Vagina (tissue), 2 donors: ENCODE measurements around the gene MTMR3. TPM values are rescaled to one million over a fixed set of nuclear protein-coding genes. Genes with fewer than 3 reads are reported as not detected.
A peak's percentile ranks its signal among the peaks of the same experiment; 100 is the strongest.

Experiments used
- DNase-seq, 2 donors: peaks; one replicate each; pipeline ENCODE4 v3.0.0-alpha.2; 2017; ENCODE audit errors: extremely low spot score in 2 of 2
- H3K27ac ChIP-seq: fragments of 200-600 bp; sonication (generic); one replicate; pipeline ENCODE4 v1.5.1; 2019
- H3K27me3 ChIP-seq: fragments of 200-600 bp; sonication (generic); one replicate; pipeline ENCODE4 v1.5.1; 2019
- H3K36me3 ChIP-seq, 2 donors: fragments of 200-600 bp; sonication (generic); one replicate each; pipeline ENCODE4 v1.5.1; 2017 to 2019
- H3K4me1 ChIP-seq: fragments of 200-600 bp; sonication (generic); one replicate; pipeline ENCODE4 v1.5.1; 2019
- H3K4me3 ChIP-seq, 2 donors: fragments of 200-600 bp; sonication (generic); 1 replicate in 1 of 2; 2 replicates in 1 of 2; pipeline ENCODE4 v1.5.1; 2016 to 2019
- H3K9me3 ChIP-seq: fragments of 200-600 bp; sonication (generic); one replicate; pipeline ENCODE4 v1.5.1; 2019
- POLR2A ChIP-seq, 2 donors: fragments of 450-650 bp; IDR thresholded peaks; one replicate each; pipeline ENCODE4 v1.6.1; 2017; ENCODE audit warnings: antibody characterized with exemption in 2 of 2, mild to moderate bottlenecking in 2 of 2, moderate library complexity in 2 of 2
- POLR2AphosphoS5 ChIP-seq, 2 donors: sonication (generic); formaldehyde crosslinking; IDR thresholded peaks; one replicate each; pipeline ENCODE4 v1.9.0; 2017; ENCODE audit warnings: antibody characterized with exemption in 2 of 2, mild to moderate bottlenecking in 2 of 2, low read depth in 1 of 2; ENCODE audit not compliant: insufficient read depth in 1 of 2
- intact Hi-C: fragments of 100-400 bp; cut with DNase I; formaldehyde crosslinking; loops from one replicate; pipeline ENCODE4 v1.15.1; 2023
- total RNA-seq: library from RNA; depleted of rRNA; stranded (reverse); fragments of >200 nt; gene quantifications from one replicate; pipeline ENCODE4 v1.2.3, GENCODE V29; 2016
- TF ChIP-seq, protein P1 (sequence below), 3 experiments: fragments of 450-650 bp in 2 of 3; fragments of 200-600 bp in 1 of 3; sonication (generic) in 1 of 3; IDR thresholded peaks; one replicate each; pipeline ENCODE4 v1.5.1; 2017 to 2019; ENCODE audit warnings: antibody characterized with exemption in 3 of 3, mild to moderate bottlenecking in 2 of 3, moderate library complexity in 2 of 3

Gene MTMR3
- total RNA-seq, 1 donor from 2014 or later: 66.8 TPM

DNA sequence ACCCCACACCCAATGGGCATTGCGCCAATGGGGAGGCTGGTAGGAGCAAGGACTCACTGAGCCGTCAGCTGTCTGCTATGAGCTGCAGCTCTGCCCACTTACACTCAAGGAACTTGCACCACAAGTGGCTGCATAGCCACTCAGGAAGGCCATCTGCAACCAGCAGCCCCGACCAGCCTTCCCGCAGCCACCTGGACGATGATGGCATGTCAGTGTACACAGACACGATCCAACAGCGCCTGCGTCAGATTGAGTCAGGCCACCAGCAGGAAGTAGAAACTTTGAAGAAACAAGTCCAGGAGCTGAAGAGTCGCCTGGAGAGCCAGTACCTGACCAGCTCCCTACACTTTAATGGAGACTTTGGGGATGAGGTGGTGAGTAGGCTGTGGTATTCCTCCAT is 137.5 kb downstream of the MTMR3 start:
- Histone ChIP-seq H3K27ac (no peak overlapping the region), H3K4me1 (peaks cover 16% of the 10 kb centered on the region), H3K36me3 (peaks cover 0 to 92% of the 10 kb centered on the region in 2 donors), H3K9me3 (no peaks in the 10 kb centered on the region), H3K4me3 (no peak overlapping the region), H3K27me3 (no peaks in the 10 kb centered on the region)
- no peak for DNase-seq
- intact Hi-C loops: loop anchor here (10.0 kb wide), 1 partner anchor 1624 kb away; no protein-coding TSS in a partner anchor
- TF ChIP-seq, protein P1, sequence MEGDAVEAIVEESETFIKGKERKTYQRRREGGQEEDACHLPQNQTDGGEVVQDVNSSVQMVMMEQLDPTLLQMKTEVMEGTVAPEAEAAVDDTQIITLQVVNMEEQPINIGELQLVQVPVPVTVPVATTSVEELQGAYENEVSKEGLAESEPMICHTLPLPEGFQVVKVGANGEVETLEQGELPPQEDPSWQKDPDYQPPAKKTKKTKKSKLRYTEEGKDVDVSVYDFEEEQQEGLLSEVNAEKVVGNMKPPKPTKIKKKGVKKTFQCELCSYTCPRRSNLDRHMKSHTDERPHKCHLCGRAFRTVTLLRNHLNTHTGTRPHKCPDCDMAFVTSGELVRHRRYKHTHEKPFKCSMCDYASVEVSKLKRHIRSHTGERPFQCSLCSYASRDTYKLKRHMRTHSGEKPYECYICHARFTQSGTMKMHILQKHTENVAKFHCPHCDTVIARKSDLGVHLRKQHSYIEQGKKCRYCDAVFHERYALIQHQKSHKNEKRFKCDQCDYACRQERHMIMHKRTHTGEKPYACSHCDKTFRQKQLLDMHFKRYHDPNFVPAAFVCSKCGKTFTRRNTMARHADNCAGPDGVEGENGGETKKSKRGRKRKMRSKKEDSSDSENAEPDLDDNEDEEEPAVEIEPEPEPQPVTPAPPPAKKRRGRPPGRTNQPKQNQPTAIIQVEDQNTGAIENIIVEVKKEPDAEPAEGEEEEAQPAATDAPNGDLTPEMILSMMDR (IDR thresholded peaks at IDR 0.05): no peak
- TF ChIP-seq POLR2AphosphoS5 (IDR thresholded peaks at IDR 0.05; ENCODE audit: insufficient read depth in 1 of 2, low read depth in 1 of 2) (peak in 1 of 2 donors; percentile 34), POLR2A (IDR thresholded peaks at IDR 0.05) (no peak)

DNA sequence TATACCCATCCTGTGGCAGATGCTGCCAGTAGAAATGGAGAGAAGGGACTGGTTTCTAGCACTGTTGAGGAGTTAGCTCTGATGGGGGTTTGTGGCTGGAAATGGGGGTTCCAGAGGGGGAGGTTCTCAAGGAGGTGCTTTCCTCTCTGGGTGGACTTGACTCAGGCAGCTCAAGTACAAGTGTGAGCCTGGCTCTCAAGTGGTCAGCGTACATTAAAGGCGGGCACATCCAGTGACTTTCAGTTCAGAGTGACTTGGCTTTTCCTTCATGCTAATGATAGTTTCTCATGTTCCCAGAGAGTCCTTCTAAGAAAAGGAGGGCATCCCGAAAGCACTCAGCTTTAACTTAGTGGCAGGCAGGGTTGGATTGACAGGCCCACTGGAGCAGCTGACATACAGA is 138.4 kb downstream of the MTMR3 start:
- TF ChIP-seq, protein P1 (IDR thresholded peaks at IDR 0.05): no peak
- TF ChIP-seq POLR2A (IDR thresholded peaks at IDR 0.05): no peak
- no peak for TF ChIP-seq POLR2AphosphoS5 (IDR thresholded peaks at IDR 0.05; ENCODE audit: insufficient read depth in 1 of 2, low read depth in 1 of 2)
- intact Hi-C loops: loop anchor here (10.0 kb wide), 1 partner anchor 1623 kb away; no protein-coding TSS in a partner anchor
- Histone ChIP-seq H3K36me3 (peaks cover 0 to 92% of the 10 kb centered on the region in 2 donors), H3K4me1 (peaks cover 8% of the 10 kb centered on the region), H3K27ac (no peak overlapping the region), H3K9me3 (no peaks in the 10 kb centered on the region), H3K27me3 (no peaks in the 10 kb centered on the region), H3K4me3 (no peak overlapping the region)
- DNase-seq: no peak

DNA sequence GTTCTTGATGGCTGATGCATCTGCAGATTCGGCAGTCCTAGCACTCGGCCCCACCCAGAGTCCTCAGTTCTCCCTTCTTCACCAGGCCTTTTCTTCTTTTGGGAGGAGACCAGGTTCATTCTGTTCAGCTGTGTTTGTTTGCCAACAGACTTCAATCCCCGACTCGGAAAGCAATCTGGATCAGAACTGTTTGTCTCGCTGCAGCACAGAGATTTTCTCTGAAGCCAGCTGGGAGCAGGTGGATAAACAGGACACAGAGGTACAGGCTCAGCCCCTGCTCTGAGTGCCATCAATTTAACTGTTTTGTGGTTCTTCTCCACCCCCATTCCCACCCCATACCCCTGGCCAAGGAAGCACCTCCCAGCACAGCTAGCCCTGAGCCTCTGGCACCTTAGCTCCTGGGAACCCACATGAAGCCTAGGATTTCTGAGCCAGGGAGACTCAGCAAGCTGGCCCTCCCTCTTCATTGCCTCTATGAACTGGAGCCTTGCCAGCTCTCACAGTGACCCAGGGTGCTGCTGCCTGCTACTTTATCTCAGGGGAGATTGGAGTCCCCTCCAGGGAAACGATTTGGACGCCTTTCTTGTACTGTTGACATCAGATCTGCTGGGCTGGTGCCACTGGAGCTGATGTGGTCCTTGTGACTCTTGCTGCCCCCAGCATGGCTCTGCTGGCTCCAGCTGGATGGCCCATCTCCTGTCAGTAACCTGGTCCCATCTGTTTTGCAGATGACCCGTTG is 139.1 kb downstream of the MTMR3 start:
- Histone ChIP-seq H3K9me3 (no peaks in the 10 kb centered on the region), H3K4me3 (no peak overlapping the region), H3K27me3 (no peaks in the 10 kb centered on the region), H3K27ac (no peak overlapping the region), H3K36me3 (peaks cover 0 to 89% of the 10 kb centered on the region in 2 donors), H3K4me1 (peaks cover under 1% of the 10 kb centered on the region)
- TF ChIP-seq POLR2AphosphoS5 (IDR thresholded peaks at IDR 0.05; ENCODE audit: insufficient read depth in 1 of 2, low read depth in 1 of 2) (no peak), POLR2A (IDR thresholded peaks at IDR 0.05) (no peak)
- TF ChIP-seq, protein P1 (IDR thresholded peaks at IDR 0.05): no peak
- intact Hi-C loops: loop anchor here (10.0 kb wide), 1 partner anchor 1623 kb away; no protein-coding TSS in a partner anchor
- no peak for DNase-seq

DNA sequence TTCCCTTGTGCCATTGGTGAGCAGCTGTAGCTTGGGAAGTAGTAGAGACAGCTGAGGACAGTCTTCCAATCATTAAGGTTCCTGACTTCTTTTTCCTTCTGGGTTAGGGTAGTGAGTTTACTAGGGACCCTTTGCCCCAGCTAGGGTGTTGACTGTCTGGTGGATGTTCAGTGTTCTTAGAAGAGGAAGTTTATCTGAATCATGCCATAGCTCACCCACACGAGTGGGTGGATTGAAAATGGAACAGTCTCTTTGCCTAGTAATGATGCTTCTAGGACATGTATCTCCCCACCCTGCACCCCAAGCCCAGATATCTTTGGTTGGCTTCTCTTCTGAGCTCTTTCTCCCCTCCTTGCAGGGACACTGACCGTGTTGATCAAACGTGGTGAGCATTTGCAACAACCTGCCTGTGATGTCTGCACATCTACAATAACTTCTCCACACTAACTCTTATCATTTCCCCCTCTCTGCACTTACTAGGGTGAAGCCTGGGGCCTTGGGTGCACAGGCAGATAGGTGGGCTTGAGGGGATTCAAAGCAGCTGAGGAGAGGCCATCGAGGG is 140.2 kb downstream of the MTMR3 start:
- TF ChIP-seq, protein P1 (IDR thresholded peaks at IDR 0.05): no peak
- TF ChIP-seq POLR2AphosphoS5 (IDR thresholded peaks at IDR 0.05; ENCODE audit: insufficient read depth in 1 of 2, low read depth in 1 of 2): no peak
- TF ChIP-seq POLR2A (IDR thresholded peaks at IDR 0.05): no peak
- Histone ChIP-seq H3K9me3 (no peaks in the 10 kb centered on the region), H3K36me3 (peaks cover 0 to 86% of the 10 kb centered on the region in 2 donors), H3K4me3 (no peak overlapping the region), H3K4me1 (no peaks in the 10 kb centered on the region), H3K27me3 (no peaks in the 10 kb centered on the region), H3K27ac (no peak overlapping the region)
- DNase-seq: no peak
- intact Hi-C loops: loop anchor here (10.0 kb wide), 1 partner anchor 1622 kb away; no protein-coding TSS in a partner anchor
